Calu3 (cell line): ENCODE results near the gene SLC23A1. TPM values are rescaled to one million over a fixed set of nuclear protein-coding genes. Genes with fewer than 3 reads are reported as not detected.

Experiments
- BruUV-seq: library from RNA; stranded (reverse); fragments of 400-500 nt; replicated peaks from 2 replicates; lab custom pipeline; 2021; lab: Mats Ljungman, UMichigan
- CTCF ChIA-PET: fragments of 300-600 bp; sonication (Branson Sonifier 250); formaldehyde crosslinking; loops from one replicate; lab custom pipeline; 2022; ENCODE audit warnings: antibody characterized with exemption; lab: Charles Lee
- DNase-seq: peaks from one replicate; pipeline ENCODE4 v3.0.0; 2022
- H3K27ac Mint-ChIP-seq: one replicate; pipeline ENCODE4 v1.8.0; 2022; ENCODE audit warnings: mixed read lengths; ENCODE audit not compliant: unreplicated experiment
- H3K27me3 Mint-ChIP-seq: one replicate; pipeline ENCODE4 v1.8.0; 2022; ENCODE audit warnings: mixed read lengths; ENCODE audit not compliant: unreplicated experiment
- H3K36me3 Mint-ChIP-seq: one replicate; pipeline ENCODE4 v1.8.0; 2022; ENCODE audit warnings: mild to moderate bottlenecking, moderate library complexity, mixed read lengths; ENCODE audit not compliant: insufficient read depth, unreplicated experiment
- H3K4me1 Mint-ChIP-seq: one replicate; pipeline ENCODE4 v1.8.0; 2022; ENCODE audit warnings: mild to moderate bottlenecking, low read depth, mixed read lengths; ENCODE audit not compliant: unreplicated experiment
- H3K4me3 Mint-ChIP-seq: one replicate; pipeline ENCODE4 v1.8.0; 2022; ENCODE audit warnings: mild to moderate bottlenecking, low read depth, moderate library complexity, mixed read lengths; ENCODE audit not compliant: unreplicated experiment
- H3K9me3 Mint-ChIP-seq: one replicate; pipeline ENCODE4 v1.8.0; 2022; ENCODE audit warnings: low read depth, mixed read lengths; ENCODE audit not compliant: unreplicated experiment
- CTCF ChIP-seq: fragments of 200-600 bp; IDR thresholded peaks from one replicate; pipeline ENCODE4 v1.8.0; 2022; ENCODE audit warnings: antibody characterized with exemption; ENCODE audit not compliant: unreplicated experiment
- intact Hi-C: fragments of 100-400 bp; cut with micrococcal nuclease; formaldehyde crosslinking; loops from one replicate; pipeline ENCODE4 v1.10.0; 2022; ENCODE audit not compliant: unreplicated experiment
- total RNA-seq: library from RNA; stranded (reverse); gene quantifications from 2 replicates; pipeline ENCODE4 v1.2.3, GENCODE V29; 2022

SLC23A1 gene
- total RNA-seq, 1 experiment from 2014 or later, result 0.80 TPM

GRCh38 chr5:139414581-139415130 lies 31.6 kb upstream of the SLC23A1 start:
- Mint-ChIP-seq H3K27ac (no peak overlapping the region), H3K4me1 (no peaks in the 10 kb centered on the region), H3K9me3 (no peaks in the 10 kb centered on the region), H3K4me3 (no peak overlapping the region), H3K27me3 (peaks cover 22% of the 10 kb centered on the region), H3K36me3 (no peaks in the 10 kb centered on the region)
- CTCF ChIA-PET, result no interaction called here
- TF ChIP-seq CTCF, result no peak
- no peak for DNase-seq
- intact Hi-C loops, result no loop called here
- no TSS peak for BruUV-seq

- no peaks in the 10 kb centered on the region for H3K9me3 Mint-ChIP-seq
- no TSS peak for BruUV-seq
- H3K27ac Mint-ChIP-seq, result no peak overlapping the region
- no peaks in the 10 kb centered on the region for H3K4me1 Mint-ChIP-seq
- H3K36me3 Mint-ChIP-seq, result no peaks in the 10 kb centered on the region
- no peak for DNase-seq
- no peak overlapping the region for H3K4me3 Mint-ChIP-seq
- H3K27me3 Mint-ChIP-seq, result peaks cover 22% of the 10 kb centered on the region
- TF ChIP-seq CTCF, result no peak
- CTCF ChIA-PET, result no interaction called here
- intact Hi-C loops, result no loop called here
These were observed 30.9 kb upstream of the SLC23A1 start for GRCh38 chr5:139413963-139414362.

GRCh38 chr5:139413153-139413552 lies 30.1 kb upstream of the SLC23A1 start:
- CTCF ChIA-PET, result no interaction called here
- no peak overlapping the region for H3K27ac Mint-ChIP-seq
- H3K27me3 Mint-ChIP-seq, result peaks cover 22% of the 10 kb centered on the region
- no peaks in the 10 kb centered on the region for H3K9me3 Mint-ChIP-seq
- no peak overlapping the region for H3K4me3 Mint-ChIP-seq
- no peaks in the 10 kb centered on the region for H3K36me3 Mint-ChIP-seq
- H3K4me1 Mint-ChIP-seq, result no peaks in the 10 kb centered on the region
- no TSS peak for BruUV-seq
- no peak for TF ChIP-seq CTCF
- DNase-seq, result no peak
- intact Hi-C loops, result no loop called here

GRCh38 chr5:139410993-139411828 lies 28.1 kb upstream of the SLC23A1 start:
- intact Hi-C loops, result no loop called here
- no peaks in the 10 kb centered on the region for H3K9me3 Mint-ChIP-seq
- no peak for TF ChIP-seq CTCF
- no TSS peak for BruUV-seq
- H3K27ac Mint-ChIP-seq, result no peak overlapping the region
- DNase-seq, result no peak
- H3K4me3 Mint-ChIP-seq, result no peak overlapping the region
- CTCF ChIA-PET, result interaction anchor here (0.6 to 1.6 kb wide), 3 partner anchors 65 to 237 kb away, joined by 4 read pairs; partner anchors contain the start of gene CXXC5
- peaks cover 22% of the 10 kb centered on the region for H3K27me3 Mint-ChIP-seq
- H3K4me1 Mint-ChIP-seq, result no peaks in the 10 kb centered on the region
- no peaks in the 10 kb centered on the region for H3K36me3 Mint-ChIP-seq
